H1 (cell line): ENCODE data around the gene RND3. TPM values are rescaled to one million over a fixed set of nuclear protein-coding genes. Genes with fewer than 3 reads are reported as not detected.

Experiments used
- CTCF ChIA-PET: fragments of 300-600 bp; sonication (Branson Sonifier 250); formaldehyde crosslinking; loops from one replicate; lab custom pipeline; 2021; ENCODE audit not compliant: partially characterized antibody; lab: Charles Lee
- POLR2A ChIA-PET: fragments of 300-600 bp; sonication (Branson Sonifier 250); formaldehyde crosslinking; loops from one replicate; lab custom pipeline; 2021; ENCODE audit warnings: inconsistent platforms; ENCODE audit not compliant: partially characterized antibody; lab: Charles Lee
- DNase-seq, 2 experiments: peaks; one replicate each; pipeline versions ENCODE4 v3.0.0 to v3.0.0-alpha.2; 2010 to 2022; ENCODE audit warnings: low spot score in 2 of 2, low read depth in 1 of 2, mixed read lengths in 1 of 2
- FAIRE-seq: peaks from 2 replicates; lab custom pipeline; 2011; peaks lifted over from hg19 to GRCh38; lab: Jason Lieb, UNC
- H2AFZ ChIP-seq: 2 replicates; pipeline ENCODE4 v1.8.1; 2012; ENCODE audit warnings: low read length, inconsistent platforms
- H2AK5ac ChIP-seq: 2 replicates; pipeline ENCODE4 v1.6.1; 2013; ENCODE audit warnings: low read depth, low read length
- H2BK120ac ChIP-seq: replicated peaks from 2 replicates; pipeline ENCODE3; 2013; ENCODE audit warnings: low read depth, low read length, inconsistent platforms
- H2BK12ac ChIP-seq: 2 replicates; pipeline ENCODE4 v1.6.1; 2013; ENCODE audit warnings: low read depth, low read length
- H2BK15ac ChIP-seq: 2 replicates; pipeline ENCODE4 v1.6.1; 2013; ENCODE audit warnings: low read length
- H2BK20ac ChIP-seq: 2 replicates; pipeline ENCODE4 v1.6.1; 2013; ENCODE audit warnings: low read length
- H2BK5ac ChIP-seq: 2 replicates; pipeline ENCODE4 v1.6.1; 2013; ENCODE audit warnings: low read depth, low read length
- H3K14ac ChIP-seq: 2 replicates; pipeline ENCODE4 v1.6.1; 2013; ENCODE audit warnings: inconsistent platforms; ENCODE audit not compliant: insufficient read length
- H3K18ac ChIP-seq: 2 replicates; pipeline ENCODE4 v1.6.1; 2013; ENCODE audit warnings: low read length; ENCODE audit errors: extremely low read depth
- H3K23ac ChIP-seq: 2 replicates; pipeline ENCODE4 v1.6.1; 2013; ENCODE audit warnings: inconsistent platforms; ENCODE audit not compliant: insufficient read length
- H3K23me2 ChIP-seq: 2 replicates; pipeline ENCODE4 v1.6.1; 2013; ENCODE audit warnings: low read depth, low read length
- H3K27ac ChIP-seq: 2 replicates; pipeline ENCODE4 v1.6.1; 2011; ENCODE audit warnings: low read depth, low read length, inconsistent platforms
- H3K27me3 ChIP-seq, 4 experiments: replicated peaks in 1 of 4; 1 replicate in 1 of 4; 2 replicates in 3 of 4; pipeline versions ENCODE4 v1.6.1 to v1.8.1; 2011 to 2013; ENCODE audit warnings: low read length in 3 of 4, mild to moderate bottlenecking in 3 of 4, inconsistent platforms in 2 of 4, mixed read lengths in 2 of 4, moderate library complexity in 1 of 4; ENCODE audit not compliant: control insufficient read depth in 3 of 4, insufficient read depth in 3 of 4; ENCODE audit errors: extremely low read depth in 1 of 4
- H3K36me3 ChIP-seq, 4 experiments: 2 replicates each; pipeline versions ENCODE4 v1.6.1 to v1.8.1; 2011 to 2013; ENCODE audit warnings: mild to moderate bottlenecking in 4 of 4, low read length in 3 of 4, moderate library complexity in 2 of 4, control low read depth in 1 of 4, inconsistent platforms in 1 of 4; ENCODE audit not compliant: insufficient read depth in 4 of 4, control insufficient read depth in 2 of 4
- H3K4ac ChIP-seq: replicated peaks from 2 replicates; pipeline ENCODE3; 2013; ENCODE audit warnings: low read length, low read depth, mixed read lengths, inconsistent platforms; ENCODE audit not compliant: insufficient read length
- H3K4me1 ChIP-seq, 4 experiments: replicated peaks in 1 of 4; 1 replicate in 1 of 4; 2 replicates in 3 of 4; pipeline versions ENCODE4 v1.6.1 to v1.8.1; 2011 to 2013; ENCODE audit warnings: low read length in 3 of 4, inconsistent platforms in 2 of 4, mixed read lengths in 1 of 4; ENCODE audit not compliant: insufficient read depth in 4 of 4, control insufficient read depth in 3 of 4
- H3K4me2 ChIP-seq, 2 experiments: 2 replicates each; pipeline versions ENCODE4 v1.6.1 to v1.8.1; 2011 to 2013; ENCODE audit warnings: low read depth in 2 of 2, low read length in 2 of 2, control low read depth in 1 of 2, inconsistent platforms in 1 of 2, mild to moderate bottlenecking in 1 of 2; ENCODE audit not compliant: insufficient read depth in 1 of 2
- H3K4me3 ChIP-seq, 4 experiments: fragments of 200-600, 300-600 bp in 1 of 4; sonication (generic), shearing (Covaris generic), sonication (Bioruptor Twin) in 1 of 4; 2 replicates each; pipeline versions ENCODE4 v1.5.1 to v1.8.1; 2011 to 2016; ENCODE audit warnings: low read length in 4 of 4, low read depth in 3 of 4, control low read depth in 2 of 4, inconsistent platforms in 2 of 4, mild to moderate bottlenecking in 2 of 4, mixed read lengths in 1 of 4, moderate library complexity in 1 of 4; ENCODE audit not compliant: insufficient read depth in 2 of 4; ENCODE audit errors: extremely low read depth in 1 of 4
- H3K56ac ChIP-seq: replicated peaks from 2 replicates; pipeline ENCODE3; 2013; ENCODE audit warnings: low read depth, mild to moderate bottlenecking, mixed read lengths, low read length, inconsistent platforms; ENCODE audit not compliant: insufficient read length
- H3K79me1 ChIP-seq: 2 replicates; pipeline ENCODE4 v1.6.1; 2013; ENCODE audit warnings: low read depth, low read length, control low read depth
- H3K79me2 ChIP-seq, 2 experiments: 2 replicates each; pipeline versions ENCODE4 v1.6.1 to v1.8.1; 2012 to 2013; ENCODE audit warnings: low read length in 2 of 2, mild to moderate bottlenecking in 2 of 2, inconsistent platforms in 1 of 2; ENCODE audit not compliant: insufficient read depth in 2 of 2, control insufficient read depth in 1 of 2
- H3K9ac ChIP-seq, 4 experiments: replicated peaks in 1 of 4; 1 replicate in 1 of 4; 2 replicates in 3 of 4; pipeline versions ENCODE4 v1.6.1 to v1.8.1; 2011 to 2013; ENCODE audit warnings: low read depth in 3 of 4, low read length in 3 of 4, control low read depth in 2 of 4, mild to moderate bottlenecking in 2 of 4, moderate library complexity in 2 of 4, inconsistent platforms in 1 of 4; ENCODE audit errors: extremely low read depth in 1 of 4
- H3K9me3 ChIP-seq, 2 experiments: 2 replicates each; pipeline versions ENCODE4 v1.6.1 to v1.8.1; 2012 to 2013; ENCODE audit warnings: mild to moderate bottlenecking in 2 of 2, moderate library complexity in 2 of 2, control low read depth in 1 of 2, inconsistent platforms in 1 of 2, low read depth in 1 of 2, low read length in 1 of 2, mixed read lengths in 1 of 2; ENCODE audit not compliant: insufficient read depth in 2 of 2
- H4K20me1 ChIP-seq, 2 experiments: replicated peaks in 1 of 2; 2 replicates each; pipeline versions ENCODE3 to v1.8.1; 2011 to 2013; ENCODE audit warnings: inconsistent platforms in 2 of 2, low read length in 2 of 2, mild to moderate bottlenecking in 1 of 2; ENCODE audit not compliant: insufficient read depth in 2 of 2, control insufficient read depth in 1 of 2
- H4K5ac ChIP-seq: 2 replicates; pipeline ENCODE4 v1.6.1; 2013; ENCODE audit warnings: low read length, low read depth, mixed read lengths, inconsistent platforms; ENCODE audit not compliant: insufficient read length
- H4K8ac ChIP-seq: 2 replicates; pipeline ENCODE4 v1.8.0; 2013; ENCODE audit warnings: mild to moderate bottlenecking, moderate library complexity, low read length, inconsistent platforms; ENCODE audit not compliant: insufficient read depth; ENCODE audit errors: extremely low read depth
- H4K91ac ChIP-seq: replicated peaks from 2 replicates; pipeline ENCODE3; 2013; ENCODE audit warnings: low read length, mixed read lengths, inconsistent platforms; ENCODE audit not compliant: insufficient read length
- BRCA1 ChIP-seq: IDR thresholded peaks from 2 replicates; pipeline ENCODE4 v1.6.1; 2012; ENCODE audit warnings: low read depth, low read length, improper control_type of control experiment
- HDAC6 ChIP-seq: IDR thresholded peaks from one replicate; pipeline ENCODE4 v1.7.1; 2012; ENCODE audit warnings: low read depth, mild to moderate bottlenecking, inconsistent platforms, low read length, moderate library complexity
- JUND ChIP-seq: IDR thresholded peaks from 2 replicates; pipeline ENCODE4 v1.6.1; 2011; ENCODE audit warnings: mild to moderate bottlenecking, improper control_type of control experiment, low read length
- KDM1A ChIP-seq: fragments of 200-600, 300-600 bp; sonication (generic); IDR thresholded peaks from 2 replicates; pipeline ENCODE4 v1.7.1; 2016; ENCODE audit warnings: mild to moderate bottlenecking, low read length, borderline replicate concordance
- POLR2A ChIP-seq, 2 experiments: IDR thresholded peaks; 1 replicate in 1 of 2; 2 replicates in 1 of 2; pipeline ENCODE4 v1.6.1; 2011; ENCODE audit warnings: low read depth in 2 of 2, low read length in 2 of 2, mild to moderate bottlenecking in 2 of 2; ENCODE audit errors: control extremely low read depth in 1 of 2
- RBBP5 ChIP-seq: IDR thresholded peaks from 2 replicates; pipeline ENCODE4 v1.7.1; 2012; ENCODE audit warnings: low read depth, mild to moderate bottlenecking, inconsistent platforms, low read length, moderate library complexity, borderline replicate concordance
- RNF2 ChIP-seq: fragments of 200-900, 300-1000 bp; sonication (generic); IDR thresholded peaks from 2 replicates; pipeline ENCODE4 v1.7.1; 2016; ENCODE audit warnings: borderline replicate concordance, low read depth, mild to moderate bottlenecking, antibody characterized with exemption, low read length; ENCODE audit not compliant: poor library complexity, severe bottlenecking; ENCODE audit errors: missing control alignments
- SIRT6 ChIP-seq: IDR thresholded peaks from one replicate; pipeline ENCODE4 v1.7.1; 2012; ENCODE audit warnings: low read length, inconsistent platforms
- SP1 ChIP-seq: IDR thresholded peaks from 2 replicates; pipeline ENCODE4 v1.6.1; 2011; ENCODE audit warnings: low read depth, low read length
- SP4 ChIP-seq: IDR thresholded peaks from 2 replicates; pipeline ENCODE4 v1.6.1; 2012; ENCODE audit warnings: low read length, inconsistent platforms
- WGBS, 2 experiments: shearing (Covaris generic) in 1 of 2; methylation state at CpG; one replicate each; pipeline versions ENCODE4 v1.1.6 to v1.1.7; 2013 to 2015; ENCODE audit warnings: low lambda C conversion rate in 2 of 2, mixed read lengths in 2 of 2, inconsistent platforms in 1 of 2, low coverage in 1 of 2, missing lambda C conversion rate in 1 of 2; ENCODE audit not compliant: insufficient replicate concordance in 2 of 2, insufficient coverage in 1 of 2, insufficient read length in 1 of 2; ENCODE audit errors: extremely low coverage in 1 of 2, missing lambda C conversion rate in 1 of 2; 5-methylcytosine and 5-hydroxymethylcytosine counted together
- polyA plus RNA-seq, 7 experiments: library from polyadenylated mRNA; depleted of rRNA in 3 of 7; stranded (reverse) in 5 of 7; unstranded in 2 of 7; fragments of >200 nt in 5 of 7; fragments of 200-250 nt in 2 of 7; gene quantifications; 1 replicate in 5 of 7; 2 replicates in 1 of 7; 4 replicates in 1 of 7; pipeline versions ENCODE4 v1.2.1 to v1.2.3, GENCODE V29; 2011 to 2013; ENCODE audit warnings: missing spikeins in 2 of 7, mixed read lengths in 2 of 7
- total RNA-seq: library from RNA; stranded (reverse); fragmentation: NEBNext Ultra II Directional; extraction: Animal tissue kit (Norgen Biotek cat#: 25700); gene quantifications from 2 replicates; pipeline ENCODE4 v1.2.1, GENCODE V29; 2021
- TF ChIP-seq, protein P1 (sequence below): IDR thresholded peaks from 2 replicates; pipeline ENCODE4 v1.6.1; 2012; ENCODE audit warnings: low read length, inconsistent platforms
- TF ChIP-seq, protein P2 (sequence below): IDR thresholded peaks from 2 replicates; pipeline ENCODE4 v1.6.1; 2012; ENCODE audit warnings: inconsistent platforms

RND3 gene
- total and polyA plus RNA-seq, 2 of the 8 experiments (the other 6 are each of a cell fraction or from before 2014, with no cell fraction given) = 12.2 to 25.6 TPM

DNA sequence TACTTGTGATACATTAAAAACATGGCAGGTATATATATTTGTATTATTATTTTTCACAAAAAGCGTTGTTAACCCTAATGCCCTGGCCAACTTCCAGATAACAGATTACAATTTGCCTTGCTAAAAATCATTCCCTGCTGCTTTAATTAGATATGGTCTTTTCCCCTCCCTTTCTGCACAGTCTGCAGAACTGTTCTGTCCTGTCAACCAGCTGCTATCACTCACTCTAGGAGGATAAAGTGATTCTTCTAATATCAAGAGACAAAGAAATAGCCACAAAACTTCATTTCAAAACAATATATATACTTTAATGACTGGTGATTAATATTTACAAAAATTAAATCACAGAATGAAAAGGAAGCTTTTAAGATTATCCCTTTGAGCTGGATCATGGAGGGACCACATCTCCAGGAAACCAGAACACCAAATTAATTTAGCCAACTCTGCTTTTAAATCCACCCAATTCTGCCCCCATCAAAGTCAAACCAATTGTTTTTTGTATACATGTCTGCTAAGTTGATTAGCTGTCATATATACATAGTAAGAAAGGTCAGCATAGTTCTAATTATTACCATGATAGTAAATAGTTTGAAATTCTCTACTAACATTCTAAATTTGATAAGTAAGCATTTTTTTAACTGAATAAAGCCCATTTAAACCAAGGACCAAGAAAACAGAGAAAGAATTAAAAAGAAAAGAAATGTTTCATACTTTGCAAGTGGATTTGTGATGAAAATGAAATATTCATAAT lies 55.7 kb downstream of the RND3 start:
- H2BK5ac ChIP-seq = no peak overlapping the region
- no peak overlapping the region for H3K4me2 ChIP-seq
- H4K8ac ChIP-seq = no peak overlapping the region
- ChIA-PET CTCF (interaction anchor here (1.3 to 1.6 kb wide), 2 partner anchors 10 to 17 kb away, joined by 3 read pairs; no protein-coding TSS in a partner anchor), POLR2A (no interaction called here)
- H3K27me3 ChIP-seq = no peaks in the 10 kb centered on the region
- H4K91ac ChIP-seq = no peak overlapping the region
- 93% methylated on average over 1 of the region's 1 CpG; no CpG with 5 or more reads in 1 of the 2 experiments for WGBS, 2 experiments
- no peaks in the 10 kb centered on the region for H3K79me1 ChIP-seq
- H3K9ac ChIP-seq = no peak overlapping the region
- no peak overlapping the region for H2AK5ac ChIP-seq
- H2AFZ ChIP-seq = no peak overlapping the region
- no peaks in the 10 kb centered on the region; a peak in 1 of 4 replicates for H3K9me3 ChIP-seq
- DNase-seq (no peak), FAIRE-seq (no peak)
- H3K14ac ChIP-seq = no peak overlapping the region
- H3K4me1 ChIP-seq = peaks cover 0 to 4% (median 2%) of the 10 kb centered on the region in 4 experiments; a peak in 3 of 7 replicates
- no peaks in the 10 kb centered on the region for H3K23me2 ChIP-seq
- no peak overlapping the region for H3K18ac ChIP-seq
- no peak overlapping the region for H3K27ac ChIP-seq
- no peak overlapping the region for H2BK120ac ChIP-seq
- no peaks in the 10 kb centered on the region for H3K79me2 ChIP-seq
- no peak overlapping the region for H3K23ac ChIP-seq
- H4K20me1 ChIP-seq = no peaks in the 10 kb centered on the region
- H4K5ac ChIP-seq = no peak overlapping the region
- no peak overlapping the region for H3K56ac ChIP-seq
- H3K4ac ChIP-seq = no peak overlapping the region
- H3K4me3 ChIP-seq = no peak overlapping the region
- no peak overlapping the region for H2BK15ac ChIP-seq
- no peaks in the 10 kb centered on the region for H3K36me3 ChIP-seq
- no peak overlapping the region for H2BK20ac ChIP-seq
- no peak overlapping the region for H2BK12ac ChIP-seq
- no peak for TF ChIP-seq SIRT6
- no peak for TF ChIP-seq POLR2A (IDR thresholded peaks at IDR 0.05; ENCODE audit: control extremely low read depth in 1 of 2, low read depth in 2 of 2, low read length in 2 of 2)
- no peak for TF ChIP-seq KDM1A
- TF ChIP-seq RBBP5 = no peak
- no peak for TF ChIP-seq SP1
- TF ChIP-seq, protein P1, sequence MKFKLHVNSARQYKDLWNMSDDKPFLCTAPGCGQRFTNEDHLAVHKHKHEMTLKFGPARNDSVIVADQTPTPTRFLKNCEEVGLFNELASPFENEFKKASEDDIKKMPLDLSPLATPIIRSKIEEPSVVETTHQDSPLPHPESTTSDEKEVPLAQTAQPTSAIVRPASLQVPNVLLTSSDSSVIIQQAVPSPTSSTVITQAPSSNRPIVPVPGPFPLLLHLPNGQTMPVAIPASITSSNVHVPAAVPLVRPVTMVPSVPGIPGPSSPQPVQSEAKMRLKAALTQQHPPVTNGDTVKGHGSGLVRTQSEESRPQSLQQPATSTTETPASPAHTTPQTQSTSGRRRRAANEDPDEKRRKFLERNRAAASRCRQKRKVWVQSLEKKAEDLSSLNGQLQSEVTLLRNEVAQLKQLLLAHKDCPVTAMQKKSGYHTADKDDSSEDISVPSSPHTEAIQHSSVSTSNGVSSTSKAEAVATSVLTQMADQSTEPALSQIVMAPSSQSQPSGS = no peak
- no peak for TF ChIP-seq JUND
- no peak for TF ChIP-seq RNF2
- TF ChIP-seq SP4 = no peak
- no peak for TF ChIP-seq HDAC6
- no peak for TF ChIP-seq BRCA1
- TF ChIP-seq, protein P2, sequence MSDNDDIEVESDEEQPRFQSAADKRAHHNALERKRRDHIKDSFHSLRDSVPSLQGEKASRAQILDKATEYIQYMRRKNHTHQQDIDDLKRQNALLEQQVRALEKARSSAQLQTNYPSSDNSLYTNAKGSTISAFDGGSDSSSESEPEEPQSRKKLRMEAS = no peak
